ENCODE measurements around the gene F12.

DNA sequence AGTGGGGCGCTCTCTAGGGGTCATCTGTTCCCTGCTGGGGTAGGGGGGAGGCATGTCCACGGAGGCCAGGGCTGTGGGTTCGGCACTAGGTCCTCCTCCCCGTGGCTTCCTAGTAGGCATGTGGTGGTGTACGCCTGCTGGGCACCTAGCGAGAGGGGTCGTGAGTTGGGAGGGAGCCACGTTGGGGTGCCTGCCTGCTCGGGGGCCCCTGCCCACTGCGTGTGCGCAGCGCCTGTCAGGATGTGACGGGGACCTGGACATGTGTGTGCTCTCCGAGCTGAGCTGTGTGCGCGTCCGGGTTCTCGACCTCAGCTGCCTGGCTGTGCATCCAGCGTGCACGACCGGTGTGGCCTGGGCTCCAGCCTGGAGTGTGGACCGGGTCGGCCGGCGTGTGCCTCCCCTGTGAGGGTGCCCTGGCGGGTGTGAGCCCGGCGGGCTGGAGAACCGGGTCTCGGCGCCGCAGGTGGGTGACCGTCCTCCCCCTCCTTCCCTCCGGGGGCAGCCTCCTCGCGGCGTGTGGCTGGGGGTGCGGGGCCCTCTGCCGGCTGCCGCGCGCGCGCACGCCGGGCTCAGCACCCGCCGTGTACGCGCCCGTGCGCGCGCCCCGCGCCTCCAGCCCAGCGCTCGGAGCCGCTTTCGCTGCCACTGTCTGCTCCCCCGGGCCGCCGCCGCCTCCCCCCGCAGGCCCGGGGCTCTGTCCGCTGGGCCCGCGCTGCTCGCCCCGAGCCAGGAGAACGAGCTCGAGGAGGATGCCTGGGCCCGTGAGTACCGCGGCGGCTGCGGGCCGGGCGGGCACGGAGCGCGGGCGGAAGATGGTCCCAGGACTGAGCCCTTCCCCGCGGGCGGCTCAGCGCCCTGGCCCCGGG, 37.1 kb upstream of the F12 start, which contains the start of gene PRR7:
- no peak for TF ChIP-seq EZH2 (IDR thresholded peaks at IDR 0.05; ENCODE audit: insufficient read depth, poor library complexity, severe bottlenecking)
- no peak for TF ChIP-seq EZH2phosphoT487 (IDR thresholded peaks at IDR 0.05; ENCODE audit: insufficient read depth, low read depth)

All from GM23248 (cell line).